GM18519 (cell line): Measurements from ENCODE around the gene SCN1B.
"Not testable (repeated sequence)": the region's sequence is repeated elsewhere in the genome, so short reads cannot be mapped to it uniquely, and the experiment has no call there.

ENCODE experiments used
- ATAC-seq: cut with Tn5 transposase; IDR thresholded peaks from one replicate; pipeline ENCODE4 v1.9.1; 2021; ENCODE audit warnings: mild to moderate bottlenecking, moderate library complexity; ENCODE audit not compliant: unreplicated experiment, low FRiP score

The SCN1B gene

GRCh38 chr19:35030257-35031071, at the start of gene SCN1B:
Gene SCN1B (plus strand): TSS chr19:35030470. CDS start chr19:35030821, 351 bp downstream.
- no peak for ATAC-seq

GRCh38 chr19:34982275-34982674, 48.0 kb upstream of the SCN1B start:
- no peak for ATAC-seq

- no peak for ATAC-seq
These were observed 46.5 kb upstream of the SCN1B start for GRCh38 chr19:34983786-34984185.

- no peak for ATAC-seq
These were observed 46.0 kb upstream of the SCN1B start for GRCh38 chr19:34984287-34984686.

- no peak for ATAC-seq
These were observed 44.8 kb upstream of the SCN1B start for GRCh38 chr19:34985249-34986022.

- ATAC-seq: no peak
These were observed 42.2 kb upstream of the SCN1B start for GRCh38 chr19:34988119-34988518.

- ATAC-seq: no peak
These were observed 41.0 kb upstream of the SCN1B start for GRCh38 chr19:34989298-34989697.

- no peak for ATAC-seq
These were observed 39.6 kb upstream of the SCN1B start for GRCh38 chr19:34990578-34991192.

GRCh38 chr19:34991542-34992333, 38.5 kb upstream of the SCN1B start:
- no peak for ATAC-seq

GRCh38 chr19:34992582-34992981, 37.7 kb upstream of the SCN1B start:
- not testable (repeated sequence) for ATAC-seq

- no peak for ATAC-seq
These were observed 36.0 kb upstream of the SCN1B start for GRCh38 chr19:34994286-34994642.

- no peak for ATAC-seq
These were observed 35.4 kb upstream of the SCN1B start for GRCh38 chr19:34994643-34995541.

GRCh38 chr19:34995551-34995950, 34.7 kb upstream of the SCN1B start:
- ATAC-seq: no peak

GRCh38 chr19:34997071-34997617, 33.1 kb upstream of the SCN1B start:
- ATAC-seq: no peak

- not testable (repeated sequence) for ATAC-seq
These were observed 32.0 kb upstream of the SCN1B start for GRCh38 chr19:34998224-34998623.

- no peak for ATAC-seq
These were observed 31.3 kb upstream of the SCN1B start for GRCh38 chr19:34998777-34999497.

GRCh38 chr19:34999498-35000337, 30.6 kb upstream of the SCN1B start, which contains the start of gene GRAMD1A:
Gene GRAMD1A (plus strand): TSS chr19:35000323. CDS start chr19:35000479, 156 bp downstream.
- no peak for ATAC-seq

GRCh38 chr19:35000338-35000646, 30.0 kb upstream of the SCN1B start:
- ATAC-seq: no peak
